HG02763 (cell line): Measurements from ENCODE around the gene CDKN2AIP.

Source experiments
- ATAC-seq: cut with Tn5 transposase; IDR thresholded peaks from one replicate; pipeline ENCODE4 v1.9.1; 2021; ENCODE audit warnings: mild to moderate bottlenecking, moderate library complexity; ENCODE audit not compliant: unreplicated experiment

The CDKN2AIP gene, protein sequence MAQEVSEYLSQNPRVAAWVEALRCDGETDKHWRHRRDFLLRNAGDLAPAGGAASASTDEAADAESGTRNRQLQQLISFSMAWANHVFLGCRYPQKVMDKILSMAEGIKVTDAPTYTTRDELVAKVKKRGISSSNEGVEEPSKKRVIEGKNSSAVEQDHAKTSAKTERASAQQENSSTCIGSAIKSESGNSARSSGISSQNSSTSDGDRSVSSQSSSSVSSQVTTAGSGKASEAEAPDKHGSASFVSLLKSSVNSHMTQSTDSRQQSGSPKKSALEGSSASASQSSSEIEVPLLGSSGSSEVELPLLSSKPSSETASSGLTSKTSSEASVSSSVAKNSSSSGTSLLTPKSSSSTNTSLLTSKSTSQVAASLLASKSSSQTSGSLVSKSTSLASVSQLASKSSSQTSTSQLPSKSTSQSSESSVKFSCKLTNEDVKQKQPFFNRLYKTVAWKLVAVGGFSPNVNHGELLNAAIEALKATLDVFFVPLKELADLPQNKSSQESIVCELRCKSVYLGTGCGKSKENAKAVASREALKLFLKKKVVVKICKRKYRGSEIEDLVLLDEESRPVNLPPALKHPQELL

DNA sequence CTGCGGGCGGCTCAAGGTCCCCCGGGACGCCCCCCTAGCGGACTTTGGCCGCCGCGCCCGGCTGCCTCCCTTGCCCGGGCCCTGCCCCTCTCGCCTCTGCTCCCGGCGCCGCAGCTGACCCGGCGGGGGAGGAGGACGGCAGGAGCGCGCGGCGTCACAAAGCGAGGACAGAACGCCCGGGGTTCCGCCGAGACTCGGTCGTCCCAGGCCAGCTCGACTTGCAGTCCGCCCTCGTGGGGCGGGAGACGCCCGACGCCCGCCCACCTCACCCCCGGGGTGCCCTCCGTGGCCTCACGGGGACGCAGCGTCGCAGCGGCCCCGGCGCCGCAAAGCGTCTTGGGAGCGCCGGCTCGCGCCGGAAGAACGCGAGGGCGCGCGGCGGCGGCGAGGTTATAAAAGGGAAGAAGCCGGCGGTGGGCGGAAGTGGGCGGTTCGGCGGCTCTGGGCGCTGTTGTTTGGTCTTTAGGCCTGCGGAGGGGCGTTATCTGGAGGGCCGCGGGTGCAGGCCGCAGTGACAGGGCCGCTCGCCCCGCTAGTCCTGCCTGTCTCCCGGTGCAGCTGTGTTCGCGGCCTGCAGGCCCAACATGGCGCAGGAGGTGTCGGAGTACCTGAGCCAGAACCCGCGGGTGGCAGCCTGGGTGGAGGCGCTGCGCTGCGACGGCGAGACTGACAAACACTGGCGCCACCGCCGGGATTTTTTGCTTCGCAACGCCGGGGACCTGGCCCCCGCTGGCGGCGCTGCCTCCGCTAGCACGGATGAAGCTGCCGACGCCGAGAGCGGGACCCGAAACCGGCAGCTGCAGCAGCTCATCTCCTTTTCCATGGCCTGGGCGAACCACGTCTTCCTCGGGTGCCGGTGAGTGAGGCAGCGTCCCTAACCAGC, at the start of gene CDKN2AIP:
CDKN2AIP (plus strand) TSS at position 423 of the 883 bp plus-strand sequence; CDS start at position 585, 162 bp downstream.
- ATAC-seq: peak; percentile 87

DNA sequence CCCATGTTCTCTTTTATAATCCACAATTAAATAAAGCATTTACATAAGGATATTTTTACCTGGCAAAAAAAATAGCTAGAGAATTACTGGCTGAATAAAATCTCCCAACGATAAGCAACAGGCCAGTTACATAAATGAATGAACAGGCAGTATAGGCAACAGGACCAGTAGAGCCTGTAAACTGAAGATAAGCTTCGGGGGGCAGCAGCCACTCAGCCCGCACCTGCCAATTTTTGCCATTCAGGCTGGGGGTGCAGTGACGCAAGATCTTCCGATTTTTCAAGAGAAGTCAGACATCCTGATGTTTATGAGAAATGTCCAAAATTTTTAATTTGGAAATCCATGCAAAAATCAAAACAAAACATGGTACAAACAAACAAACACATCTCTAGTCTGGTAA, 49.0 kb upstream of the CDKN2AIP start:
- ATAC-seq: no peak

DNA sequence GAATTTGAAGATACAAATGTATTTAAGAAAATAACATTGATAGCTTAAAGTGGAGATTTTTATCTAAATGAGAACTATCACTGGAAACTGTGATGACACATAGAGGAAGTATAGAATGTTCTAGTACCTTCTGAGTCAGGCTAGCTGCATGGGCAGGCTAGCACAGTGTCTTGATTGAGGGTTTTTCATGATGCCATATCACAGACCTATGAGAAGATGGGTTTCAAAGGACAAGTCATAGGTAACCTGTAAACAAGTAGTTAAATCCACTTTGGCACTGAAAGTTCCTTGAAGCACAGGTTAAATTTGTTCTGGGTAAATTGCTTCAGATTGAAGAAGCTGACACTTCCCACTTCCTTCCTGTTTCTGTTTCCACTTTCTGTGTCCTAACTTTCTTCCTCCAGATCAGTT, 48.2 kb upstream of the CDKN2AIP start:
- no peak for ATAC-seq

GRCh38 chr4:183397741-183398297, 46.6 kb upstream of the CDKN2AIP start:
- ATAC-seq: no peak

- ATAC-seq: peak; percentile 94
Measured at GRCh38 chr4:183398298-183399125, 45.9 kb upstream of the CDKN2AIP start.

GRCh38 chr4:183399126-183399522, 45.3 kb upstream of the CDKN2AIP start:
- ATAC-seq: no peak

DNA sequence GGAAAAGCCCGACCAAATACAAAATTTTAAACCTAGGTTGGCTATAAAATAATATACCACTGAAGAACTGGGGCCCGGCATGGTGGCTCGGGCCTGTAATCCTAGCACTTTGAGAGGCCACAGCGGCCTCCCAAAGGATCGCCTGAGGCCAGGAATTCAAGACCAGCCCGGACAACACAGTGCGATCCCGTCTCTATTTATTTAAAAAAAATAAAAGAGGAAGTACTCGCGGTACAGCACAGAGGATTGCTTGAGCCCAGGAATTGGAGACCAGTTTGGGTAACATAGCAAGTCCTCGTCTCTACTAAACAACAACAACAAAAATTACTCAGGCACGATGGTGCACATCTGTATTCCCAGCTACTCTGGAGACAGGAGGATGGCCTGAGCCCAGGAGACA, 44.8 kb upstream of the CDKN2AIP start:
- no peak for ATAC-seq

GRCh38 chr4:183400035-183400434, 44.4 kb upstream of the CDKN2AIP start:
- no peak for ATAC-seq

DNA sequence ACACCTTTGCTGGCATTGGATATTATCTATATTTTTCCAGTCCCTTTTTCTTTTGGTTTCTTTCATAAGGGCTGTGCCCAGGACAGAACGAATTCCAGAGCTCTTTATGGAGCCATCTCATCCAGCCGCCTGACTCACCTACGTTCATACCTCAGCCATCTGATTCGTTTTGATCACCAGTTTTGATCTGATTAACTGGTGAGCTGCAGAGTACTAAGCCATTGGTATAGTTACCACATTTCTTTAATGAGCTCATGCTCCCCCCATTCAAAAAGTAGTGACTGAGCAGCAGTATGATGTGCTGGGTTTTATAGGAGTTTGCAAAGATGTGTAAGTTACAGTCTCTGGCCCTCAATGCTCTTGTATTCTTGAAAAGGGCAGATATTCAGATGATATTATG, 43.0 kb upstream of the CDKN2AIP start:
- ATAC-seq: no peak

DNA sequence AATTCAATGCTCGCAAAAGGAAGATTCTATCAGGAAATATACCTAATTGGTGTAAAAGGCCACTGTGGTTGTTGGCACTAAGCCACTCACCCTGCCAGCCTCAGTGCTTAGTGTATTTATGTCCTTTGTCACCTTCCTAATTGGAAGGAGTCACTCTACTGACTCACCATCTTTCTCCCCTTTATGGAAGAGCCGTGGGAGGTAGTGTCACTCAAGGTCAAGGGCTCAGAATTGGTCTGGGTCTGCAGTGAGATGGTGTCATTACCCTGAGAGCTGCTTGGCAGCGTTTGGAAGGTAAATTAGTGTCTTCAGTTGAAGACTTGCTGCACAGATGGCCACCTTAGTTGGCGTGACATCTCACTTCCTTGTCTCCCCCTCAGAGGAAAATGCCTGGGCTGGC, 41.7 kb upstream of the CDKN2AIP start:
- ATAC-seq: no peak

- ATAC-seq: no peak
Measured at GRCh38 chr4:183403486-183403885, 41.0 kb upstream of the CDKN2AIP start.

DNA sequence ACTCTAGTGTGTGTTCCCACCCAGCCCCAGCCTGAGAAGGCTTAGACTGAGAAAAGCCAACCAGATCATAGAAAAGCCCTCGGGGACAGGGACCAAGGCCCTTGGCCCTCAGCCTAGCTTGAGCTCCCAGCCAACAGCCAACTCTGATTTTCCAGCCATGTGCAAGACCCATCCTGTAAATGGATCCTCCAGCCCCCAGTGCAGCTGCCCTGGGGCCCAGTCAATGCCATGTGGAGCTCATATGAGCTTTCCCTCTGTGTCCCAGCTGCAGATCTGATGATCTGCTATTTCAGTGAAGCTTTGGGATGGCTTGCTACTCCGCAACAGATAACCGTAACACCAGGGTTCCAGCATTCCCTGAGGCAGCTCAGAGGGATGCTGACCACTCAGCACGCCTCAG, 40.5 kb upstream of the CDKN2AIP start:
- no peak for ATAC-seq

DNA sequence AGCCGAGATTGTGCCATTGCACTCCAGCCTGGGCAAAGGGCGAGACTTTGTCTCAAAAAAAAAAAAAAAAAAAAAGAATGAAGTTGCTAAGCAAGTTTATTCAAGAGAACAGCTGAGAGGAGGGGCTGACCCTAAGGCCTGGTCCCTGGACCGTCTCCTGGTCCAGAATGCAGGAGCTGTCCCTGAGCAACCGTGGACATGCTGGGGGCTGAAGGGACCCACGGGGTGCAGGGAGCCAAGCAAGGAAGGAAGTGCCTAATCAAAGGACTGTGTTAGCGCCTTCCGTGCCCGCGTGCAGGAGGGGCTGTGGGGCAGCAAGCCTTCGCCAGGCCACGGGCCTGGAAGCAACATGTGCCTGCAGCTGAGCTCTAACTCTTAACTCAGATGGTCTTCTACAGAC, 39.1 kb upstream of the CDKN2AIP start:
- ATAC-seq: no peak

- ATAC-seq: peak; percentile 80
Measured at GRCh38 chr4:183407128-183407585, 37.3 kb upstream of the CDKN2AIP start.

DNA sequence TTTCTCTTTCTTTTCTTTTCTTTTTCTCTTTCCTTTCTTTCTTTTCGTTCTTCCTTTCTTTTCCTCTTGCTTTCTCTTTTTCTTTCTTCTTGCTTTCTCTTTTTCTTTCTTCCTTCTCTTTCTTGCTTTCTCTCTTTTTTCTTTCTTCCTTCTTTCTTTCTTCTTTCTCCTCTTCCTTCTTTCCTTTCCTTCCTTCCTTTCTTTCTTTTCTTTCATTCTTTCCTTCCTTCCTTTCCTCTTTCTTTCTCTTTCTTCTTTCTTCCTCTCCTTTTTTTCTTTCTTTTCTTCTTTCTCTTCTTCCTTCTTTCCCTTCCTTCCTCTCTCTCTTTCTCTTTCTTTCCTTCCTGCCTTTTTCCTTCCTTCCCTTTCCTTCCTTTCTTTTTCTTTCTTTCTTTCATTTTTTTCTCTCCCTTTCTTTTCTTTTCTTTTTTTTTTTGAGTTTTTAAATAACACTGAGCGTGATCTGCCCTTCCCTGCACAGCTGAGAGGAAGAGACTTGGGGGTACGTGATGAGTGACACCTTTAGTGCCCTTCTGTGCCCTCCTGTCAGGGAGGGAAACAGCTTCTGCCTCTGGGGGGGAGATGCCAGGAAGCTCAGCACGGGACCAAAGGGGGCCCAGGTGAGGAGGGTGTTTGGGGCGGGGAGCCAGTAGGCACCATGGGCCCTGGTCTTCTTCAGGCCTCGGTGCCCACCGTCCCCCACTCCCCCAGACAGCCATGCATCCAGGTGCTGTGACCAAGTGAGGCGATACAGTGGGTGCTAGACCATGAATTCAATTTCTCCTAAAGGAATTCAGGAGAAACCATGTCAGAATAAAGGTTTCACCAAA, 36.6 kb upstream of the CDKN2AIP start:
- no peak for ATAC-seq

DNA sequence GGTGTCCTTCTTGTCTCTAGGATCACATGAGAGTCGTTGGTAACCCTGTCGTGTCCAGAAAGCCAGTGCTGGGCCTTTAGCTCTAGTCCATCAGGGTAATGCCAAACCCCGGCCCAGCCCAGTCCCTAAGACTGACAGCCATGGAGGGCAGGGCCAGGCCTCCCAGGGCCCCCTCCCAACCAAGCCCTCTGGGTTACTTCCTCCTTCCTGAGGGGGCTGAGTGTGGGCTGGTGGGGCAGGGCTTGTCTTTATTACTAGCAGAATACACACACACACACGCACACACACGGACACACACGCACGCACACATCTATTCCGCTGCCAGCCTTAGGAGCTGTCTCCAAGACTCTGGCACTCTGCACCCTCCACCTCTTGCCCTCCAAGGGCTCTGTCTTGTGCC, 35.6 kb upstream of the CDKN2AIP start:
- no peak for ATAC-seq

DNA sequence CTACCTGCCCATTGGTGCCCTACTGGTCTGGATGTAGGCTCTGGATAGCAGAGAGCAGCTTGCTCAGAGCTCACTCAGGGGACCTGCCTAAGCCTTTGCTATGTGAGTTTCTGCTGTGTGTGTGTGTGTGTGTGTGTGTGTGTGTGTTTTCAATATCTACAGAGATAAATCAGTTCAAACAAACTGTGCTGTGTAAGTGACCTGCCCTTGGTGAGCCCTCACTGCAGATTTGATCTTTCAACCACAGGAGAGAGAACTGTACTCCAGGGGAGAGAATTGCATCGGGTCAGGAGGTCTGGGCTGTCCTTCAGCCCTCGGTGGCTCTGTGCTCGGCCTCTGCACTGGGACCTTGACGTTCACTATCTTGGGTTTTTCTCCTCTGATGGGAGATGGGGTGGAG, 35.0 kb upstream of the CDKN2AIP start:
- ATAC-seq: no peak

- ATAC-seq: no peak
Measured at GRCh38 chr4:183409934-183410333, 34.5 kb upstream of the CDKN2AIP start.

GRCh38 chr4:183411291-183411861, 33.1 kb upstream of the CDKN2AIP start:
- peak; percentile 81 for ATAC-seq
